ENCODE data around the gene ENPP4. TPM values are rescaled to one million over a fixed set of nuclear protein-coding genes. Genes with fewer than 3 reads are reported as not detected.
A peak's percentile ranks its signal among the peaks of the same experiment; 100 is the strongest.
"Not testable (repeated sequence)": the region's sequence is repeated elsewhere in the genome, so short reads cannot be mapped to it uniquely, and the experiment has no call there.

The ENPP4 gene
- total RNA-seq, 2 experiments from 2014 or later, result 5.0 to 6.7 TPM

DNA sequence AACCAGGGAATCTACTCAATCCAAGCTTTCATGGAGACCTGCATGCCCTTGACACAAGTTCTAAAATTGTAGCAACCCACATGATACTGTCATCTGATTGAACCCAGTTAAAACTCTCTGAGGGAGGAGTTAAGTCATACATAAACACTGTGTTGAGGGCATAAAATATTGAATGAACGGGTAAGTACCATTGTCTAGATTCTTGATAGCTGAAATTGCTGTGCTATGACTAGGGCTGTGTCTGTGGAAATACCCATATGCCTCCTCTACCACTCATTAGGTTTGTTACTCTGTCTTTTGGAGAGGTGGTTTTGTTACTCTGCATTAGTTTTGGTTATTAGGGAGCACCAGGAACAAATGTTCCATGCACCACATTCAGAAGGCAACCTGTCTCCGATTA lies 7.6 kb downstream of the ENPP4 start:
- ChIA-PET CTCF (no interaction called here), POLR2A (no interaction called here)
- no peak for DNase-seq
- H3K27ac Mint-ChIP-seq, result no peak overlapping the region
- peaks cover 1% of the 10 kb centered on the region for H3K36me3 Mint-ChIP-seq (ENCODE audit: low read depth)
- H3K27me3 Mint-ChIP-seq, result no peaks in the 10 kb centered on the region
- H3K9me3 Mint-ChIP-seq, result no peaks in the 10 kb centered on the region
- no peak overlapping the region for H3K4me3 Mint-ChIP-seq
- peaks cover 3% of the 10 kb centered on the region for H3K4me1 Mint-ChIP-seq

DNA sequence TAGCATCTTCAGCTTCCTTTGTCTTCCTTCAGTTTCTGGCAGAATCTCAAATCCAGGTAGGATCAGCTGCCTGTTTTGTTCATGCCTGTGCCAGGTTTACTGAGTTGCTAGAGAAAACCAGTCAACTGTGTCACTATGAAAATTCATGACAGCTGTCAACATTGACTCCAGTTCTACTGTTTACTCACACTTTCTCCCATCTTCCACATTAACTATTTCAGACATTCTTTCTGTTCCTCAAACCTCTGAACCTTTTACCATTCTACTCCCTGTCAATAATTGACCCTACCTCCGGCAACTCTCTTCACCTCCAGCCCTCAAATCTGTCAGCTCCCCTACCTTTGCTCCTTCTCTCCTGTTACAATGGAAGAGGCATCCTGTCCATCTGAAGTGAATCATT lies 8.5 kb downstream of the ENPP4 start:
- H3K27me3 Mint-ChIP-seq, result no peaks in the 10 kb centered on the region
- CTCF ChIA-PET, result interaction anchor here (1.5 kb wide), 1 partner anchor 8 kb away, joined by 4 read pairs; the partner anchor contains the start of gene ENPP4

DNA sequence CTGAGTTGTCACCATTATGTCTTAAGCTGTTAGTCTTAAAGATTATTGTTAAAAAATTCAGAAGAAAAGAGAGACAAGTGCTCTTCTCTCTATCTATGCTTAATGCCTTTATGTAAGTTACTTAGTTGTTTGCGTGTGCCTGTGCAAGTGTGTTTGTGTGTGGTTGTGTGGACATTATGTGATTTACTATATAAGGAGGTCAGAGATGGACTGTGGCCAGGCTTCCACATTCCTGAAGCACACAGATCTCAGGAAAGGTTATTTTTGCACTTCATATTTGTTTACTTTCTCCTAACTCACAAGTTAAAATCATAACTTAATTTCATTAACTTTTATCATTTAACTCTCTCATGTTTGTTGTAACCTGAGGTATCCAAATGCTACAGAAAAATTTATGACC lies 14.5 kb downstream of the ENPP4 start:
- ChIA-PET CTCF (interaction anchor here (3.4 kb wide), 1 partner anchor 15 kb away, joined by 9 read pairs; the partner anchor contains the start of gene ENPP4), POLR2A (no interaction called here)
- DNase-seq, result no peak
- H3K27me3 Mint-ChIP-seq, result no peaks in the 10 kb centered on the region
- H3K4me1 Mint-ChIP-seq, result no peaks in the 10 kb centered on the region
- H3K27ac Mint-ChIP-seq, result no peak overlapping the region
- H3K36me3 Mint-ChIP-seq (ENCODE audit: low read depth), result no peaks in the 10 kb centered on the region
- H3K4me3 Mint-ChIP-seq, result no peak overlapping the region
- H3K9me3 Mint-ChIP-seq, result no peaks in the 10 kb centered on the region

More for the DNA sequence above, 8.5 kb downstream of the ENPP4 start:
- Mint-ChIP-seq H3K9me3 (no peaks in the 10 kb centered on the region), H3K27ac (no peak overlapping the region), H3K4me1 (peaks cover 3% of the 10 kb centered on the region), H3K4me3 (no peak overlapping the region), H3K36me3 (ENCODE audit: low read depth) (no peaks in the 10 kb centered on the region)
- DNase-seq, result no peak
- POLR2A ChIA-PET, result no interaction called here

DNA sequence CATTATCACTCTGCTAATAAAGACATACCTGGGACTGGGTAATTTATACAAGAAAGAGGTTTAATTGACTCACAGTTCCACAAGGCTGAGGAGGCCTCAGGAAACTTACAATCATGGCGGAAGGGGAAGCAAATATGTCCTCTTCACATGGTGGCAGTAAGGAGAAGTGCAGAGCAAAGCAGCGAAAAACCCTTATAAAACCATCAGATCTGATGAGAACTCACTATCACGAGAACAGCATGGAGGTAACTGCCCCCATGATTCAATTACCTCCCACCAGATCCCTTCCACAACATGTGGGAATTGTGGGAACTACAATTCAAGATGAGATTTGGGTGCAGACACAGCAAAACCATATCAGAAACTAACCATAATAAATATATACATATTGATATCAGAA lies 19.3 kb downstream of the ENPP4 start:
- H3K9me3 Mint-ChIP-seq; H3K36me3 Mint-ChIP-seq (ENCODE audit: low read depth); H3K4me3 Mint-ChIP-seq; POLR2A ChIA-PET; H3K27ac Mint-ChIP-seq; H3K4me1 Mint-ChIP-seq; CTCF ChIA-PET; DNase-seq: not testable (repeated sequence)
- peaks cover 18% of the 10 kb centered on the region for H3K27me3 Mint-ChIP-seq

DNA sequence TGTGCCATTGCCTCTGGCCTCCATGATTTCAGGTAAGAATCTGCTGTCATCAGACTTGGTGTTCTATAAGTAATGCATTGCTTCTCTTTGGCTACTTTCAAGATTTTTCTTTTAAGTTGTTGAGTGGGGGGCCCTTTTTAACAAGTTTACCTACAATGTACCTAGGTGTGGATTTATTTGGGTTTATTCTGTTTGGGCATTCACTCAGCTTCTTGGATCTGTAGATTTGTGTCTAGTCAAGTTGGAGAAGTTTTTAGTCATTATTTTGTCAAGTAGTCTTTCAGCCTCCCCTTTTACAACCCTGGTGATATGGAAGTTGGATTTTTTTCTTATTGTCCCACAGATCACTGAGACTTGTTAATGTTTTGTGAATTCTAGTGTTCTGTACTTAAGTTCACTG lies 26.9 kb downstream of the ENPP4 start:
- ChIA-PET CTCF (no interaction called here), POLR2A (no interaction called here)
- no peak for DNase-seq
- Mint-ChIP-seq H3K9me3 (no peaks in the 10 kb centered on the region), H3K4me3 (no peak overlapping the region), H3K4me1 (no peaks in the 10 kb centered on the region), H3K27ac (no peak overlapping the region), H3K36me3 (ENCODE audit: low read depth) (no peaks in the 10 kb centered on the region), H3K27me3 (peaks cover 39% of the 10 kb centered on the region)

DNA sequence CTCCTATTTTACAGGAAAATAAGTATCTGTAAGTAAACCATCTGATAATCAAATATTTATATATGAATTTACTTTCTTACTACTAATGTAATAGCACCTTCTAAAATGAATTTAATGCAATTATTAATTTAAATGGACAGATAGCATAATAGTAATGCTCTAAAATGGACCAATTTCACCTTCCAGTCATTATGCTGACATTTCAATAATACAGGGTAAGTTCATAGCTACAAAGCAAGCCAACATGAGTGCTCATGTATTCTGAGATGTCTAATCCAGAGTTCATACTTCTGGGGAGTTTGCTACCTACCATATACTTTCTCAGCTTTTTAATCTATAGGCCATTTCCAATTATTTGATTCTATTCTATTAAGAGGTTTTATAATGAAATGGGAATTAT lies 29.4 kb downstream of the ENPP4 start:
- ChIA-PET CTCF (no interaction called here), POLR2A (no interaction called here)
- Mint-ChIP-seq H3K4me1 (no peaks in the 10 kb centered on the region), H3K4me3 (no peak overlapping the region), H3K27me3 (peaks cover 26% of the 10 kb centered on the region), H3K36me3 (ENCODE audit: low read depth) (no peaks in the 10 kb centered on the region), H3K27ac (no peak overlapping the region), H3K9me3 (no peaks in the 10 kb centered on the region)
- no peak for DNase-seq

DNA sequence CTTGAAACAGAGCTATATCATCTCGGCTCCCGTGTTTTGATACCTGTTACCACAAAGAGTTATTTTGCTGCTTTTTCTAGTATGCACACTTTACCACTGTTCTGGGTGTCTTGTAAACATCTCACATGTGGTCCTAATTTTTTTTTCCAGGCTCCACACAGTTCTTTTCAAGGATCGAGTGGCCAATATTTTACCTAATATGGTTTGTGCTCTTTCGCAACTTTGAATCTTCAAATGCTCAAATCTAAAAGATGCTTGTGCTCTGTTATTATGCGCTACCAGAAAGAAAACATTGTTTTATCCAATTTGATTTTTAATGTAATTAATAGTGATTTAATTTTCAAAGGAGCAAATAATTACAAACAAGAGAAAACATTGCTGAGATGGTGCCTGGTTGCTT lies 30.3 kb downstream of the ENPP4 start:
- POLR2A ChIA-PET, result no interaction called here
- H3K4me3 Mint-ChIP-seq, result no peak overlapping the region
- no peaks in the 10 kb centered on the region for H3K4me1 Mint-ChIP-seq
- CTCF ChIA-PET, result no interaction called here
- no peaks in the 10 kb centered on the region for H3K9me3 Mint-ChIP-seq
- peaks cover 26% of the 10 kb centered on the region for H3K27me3 Mint-ChIP-seq
- no peaks in the 10 kb centered on the region for H3K36me3 Mint-ChIP-seq (ENCODE audit: low read depth)
- DNase-seq, result no peak
- H3K27ac Mint-ChIP-seq, result no peak overlapping the region

DNA sequence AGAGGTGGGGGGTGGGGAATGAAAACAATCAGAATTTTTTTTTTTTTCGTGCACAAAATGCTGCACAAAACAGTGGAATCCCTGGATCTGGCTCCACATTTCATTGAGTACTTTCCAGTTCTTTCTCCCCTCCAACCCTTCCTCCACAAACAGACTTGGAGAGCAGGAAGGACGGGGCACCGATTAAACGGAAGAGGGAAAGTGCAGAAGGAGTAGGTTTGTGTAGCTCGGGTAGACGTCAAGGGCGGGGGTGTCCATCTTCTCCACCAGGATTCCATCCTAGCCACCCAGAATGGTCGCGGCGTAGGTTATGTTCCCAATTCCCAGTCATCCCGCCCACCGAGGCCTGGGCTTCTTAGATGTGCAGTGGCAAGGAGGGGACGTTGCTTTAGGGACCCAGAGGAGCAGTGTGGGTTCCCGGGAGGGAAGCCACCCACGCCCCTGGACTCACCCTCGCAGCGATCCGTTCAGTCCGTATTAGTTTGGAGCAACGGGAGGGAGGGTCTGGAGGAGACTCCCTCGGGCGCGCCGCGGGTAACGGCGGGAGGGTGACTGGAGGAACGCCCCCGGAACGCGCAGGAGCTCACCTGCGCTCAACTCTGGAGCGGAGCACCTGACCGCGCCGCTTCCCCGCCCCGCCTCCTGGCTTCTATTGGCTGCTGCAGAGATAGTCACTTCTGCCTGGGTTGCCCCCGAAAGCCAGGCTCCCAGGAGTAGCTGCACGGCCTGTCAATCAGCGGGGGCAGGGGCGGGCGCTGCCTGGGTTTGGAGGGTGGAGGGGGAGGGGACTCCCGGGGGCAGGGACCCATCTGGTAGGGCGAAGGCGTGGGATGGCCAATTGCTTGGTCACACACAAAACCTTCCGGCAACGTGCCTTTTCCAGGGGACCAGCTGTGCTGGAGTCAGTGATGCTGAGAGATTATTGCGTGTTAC lies 40.8 kb downstream of the ENPP4 start, which contains the start of gene ENPP5:
ENPP5 (minus strand) TSS at position 624 of the 933 bp plus-strand sequence. CDS start 2,718 bp downstream, outside the sequence.
- H3K9me3 Mint-ChIP-seq, result no peaks in the 10 kb centered on the region
- CTCF ChIA-PET, result interaction anchor here (1.5 kb wide), 1 partner anchor 8 kb away, joined by 3 read pairs; no protein-coding TSS in a partner anchor
- H3K4me3 Mint-ChIP-seq, result peak within 1 kb of the TSS; percentile 53
- POLR2A ChIA-PET, result no interaction called here
- DNase-seq, result peak; percentile 50
- no peaks in the 10 kb centered on the region for H3K36me3 Mint-ChIP-seq (ENCODE audit: low read depth)
- peaks cover 45% of the 10 kb centered on the region for H3K27me3 Mint-ChIP-seq
- peaks cover 27% of the 10 kb centered on the region for H3K4me1 Mint-ChIP-seq
- no peak within 1 kb of the TSS for H3K27ac Mint-ChIP-seq

DNA sequence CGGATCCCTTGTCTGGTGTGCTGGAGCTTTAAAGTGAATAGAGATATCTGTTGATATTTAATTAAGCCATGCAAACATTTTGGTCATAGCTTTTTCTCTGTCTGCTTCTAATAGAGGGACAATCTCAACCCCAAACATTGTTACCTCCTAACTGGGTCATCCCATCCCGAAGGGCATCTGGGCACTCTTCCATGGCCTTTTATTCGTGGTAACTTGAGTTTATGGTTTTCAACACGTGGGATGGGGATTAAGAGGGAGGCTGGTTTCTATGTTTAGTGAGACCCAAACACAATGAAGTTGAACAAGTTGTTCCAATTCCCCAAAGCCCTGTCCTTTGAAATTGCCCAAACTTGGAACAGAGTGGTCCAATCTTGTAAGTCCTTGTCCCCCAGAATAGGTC lies 42.4 kb downstream of the ENPP4 start:
- DNase-seq, result no peak
- no peak overlapping the region for H3K27ac Mint-ChIP-seq
- no peaks in the 10 kb centered on the region for H3K9me3 Mint-ChIP-seq
- peaks cover 36% of the 10 kb centered on the region for H3K4me1 Mint-ChIP-seq
- no peak overlapping the region for H3K4me3 Mint-ChIP-seq
- ChIA-PET CTCF (interaction anchor here (1.5 kb wide), 1 partner anchor 10 kb away, joined by 3 read pairs; no protein-coding TSS in a partner anchor), POLR2A (no interaction called here)
- H3K27me3 Mint-ChIP-seq, result peaks cover 51% of the 10 kb centered on the region
- no peaks in the 10 kb centered on the region for H3K36me3 Mint-ChIP-seq (ENCODE audit: low read depth)

DNA sequence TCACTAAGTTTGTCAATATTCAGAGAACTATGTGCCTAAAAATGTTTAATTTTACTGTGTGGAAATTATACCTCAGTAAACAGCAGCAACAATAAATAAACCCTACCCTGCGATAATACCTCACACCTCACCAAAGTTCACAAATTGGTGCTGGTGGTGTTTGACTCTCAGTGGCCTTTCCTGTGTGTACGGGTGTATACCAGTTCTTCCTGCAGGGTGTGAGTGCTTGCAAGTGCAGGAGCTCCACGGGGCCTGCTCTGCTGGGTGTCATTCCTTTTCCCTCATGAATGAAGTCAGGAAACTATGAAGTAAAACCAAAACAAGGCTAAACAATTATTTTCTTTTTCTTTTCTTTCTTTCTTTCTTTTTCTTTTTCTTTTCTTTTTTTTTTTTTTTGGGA lies 45.1 kb downstream of the ENPP4 start:
- Mint-ChIP-seq H3K36me3 (ENCODE audit: low read depth) (no peaks in the 10 kb centered on the region), H3K27me3 (peaks cover 63% of the 10 kb centered on the region), H3K9me3 (no peaks in the 10 kb centered on the region), H3K4me3 (no peak overlapping the region), H3K27ac (peak overlapping the region; percentile 88), H3K4me1 (peaks cover 35% of the 10 kb centered on the region)
- CTCF ChIA-PET, result no interaction called here
- DNase-seq, result no peak
- POLR2A ChIA-PET, result no interaction called here

DNA sequence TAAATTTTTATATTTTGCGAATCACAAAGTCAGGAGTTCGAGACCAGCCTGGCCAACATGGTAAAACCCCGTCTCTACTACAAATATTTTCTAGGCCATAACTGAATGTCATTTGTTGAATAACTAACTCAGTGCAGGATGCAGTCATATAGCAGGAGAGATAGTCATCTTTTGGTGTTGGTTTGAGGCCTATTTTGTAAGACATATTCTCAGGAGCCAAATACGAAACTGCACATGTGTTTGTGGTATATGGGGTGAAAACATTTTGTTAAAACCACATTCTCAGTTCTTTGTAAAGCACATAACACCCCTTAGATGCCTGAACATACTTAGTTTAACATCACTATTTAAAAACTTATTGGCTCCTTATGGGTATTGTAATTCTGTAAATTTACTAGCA lies 45.7 kb downstream of the ENPP4 start:
- Mint-ChIP-seq H3K36me3 (ENCODE audit: low read depth) (no peaks in the 10 kb centered on the region), H3K27ac (peak overlapping the region; percentile 88)
- DNase-seq, result peak; percentile 50

DNA sequence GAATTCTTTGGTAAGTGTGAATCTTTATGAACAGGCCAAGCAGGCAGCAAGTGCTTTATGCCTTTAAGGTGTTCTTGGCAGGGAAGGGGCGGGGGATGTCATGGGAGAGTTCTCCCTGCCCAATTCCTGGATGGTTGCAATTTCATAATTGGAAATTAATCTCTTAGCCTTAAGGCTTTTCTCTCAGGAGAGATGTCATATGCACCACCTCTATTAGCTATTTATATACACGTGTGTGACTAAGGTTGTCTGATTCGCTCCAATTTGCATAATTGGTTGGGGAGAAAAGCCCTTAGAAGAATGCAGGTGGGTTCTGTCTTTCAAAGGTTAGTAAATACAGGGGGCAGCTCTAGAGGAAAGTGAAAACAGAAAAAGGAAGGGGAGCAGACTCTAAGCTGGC lies 46.2 kb downstream of the ENPP4 start:
- no peaks in the 10 kb centered on the region for H3K9me3 Mint-ChIP-seq
- no peak for DNase-seq
- peaks cover 28% of the 10 kb centered on the region for H3K4me1 Mint-ChIP-seq
- H3K27ac Mint-ChIP-seq, result peak overlapping the region; percentile 43
- POLR2A ChIA-PET, result no interaction called here
- H3K4me3 Mint-ChIP-seq, result no peak overlapping the region
- peaks cover 63% of the 10 kb centered on the region for H3K27me3 Mint-ChIP-seq
- CTCF ChIA-PET, result interaction anchor here (1.2 kb wide), 1 partner anchor 13 kb away, joined by 4 read pairs; no protein-coding TSS in a partner anchor
- no peaks in the 10 kb centered on the region for H3K36me3 Mint-ChIP-seq (ENCODE audit: low read depth)

More for the DNA sequence above, 45.7 kb downstream of the ENPP4 start:
- ChIA-PET CTCF (no interaction called here), POLR2A (no interaction called here)
- peaks cover 63% of the 10 kb centered on the region for H3K27me3 Mint-ChIP-seq
- no peaks in the 10 kb centered on the region for H3K9me3 Mint-ChIP-seq
- peak overlapping the region; percentile 26 for H3K4me3 Mint-ChIP-seq
- H3K4me1 Mint-ChIP-seq, result peaks cover 30% of the 10 kb centered on the region

DNA sequence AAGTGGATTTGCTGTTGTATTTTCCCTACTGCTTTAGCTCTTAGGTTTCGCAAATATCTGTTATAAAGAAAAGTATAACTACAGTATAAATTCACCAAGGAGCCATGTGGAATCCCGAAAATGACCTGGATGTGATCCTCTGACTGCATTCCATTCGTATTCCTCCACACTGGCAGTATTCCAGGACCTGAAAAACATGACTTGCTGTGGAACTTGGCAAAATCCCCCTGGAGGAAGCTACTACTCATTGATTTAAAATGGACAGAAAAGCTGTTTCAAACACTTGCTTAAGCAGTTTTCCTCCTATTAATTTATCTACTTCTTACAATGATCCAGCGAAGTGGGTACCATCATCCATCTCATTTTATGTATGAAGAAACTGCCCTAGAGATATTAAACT lies 54.3 kb downstream of the ENPP4 start:
- no peaks in the 10 kb centered on the region for H3K4me1 Mint-ChIP-seq
- no peak overlapping the region for H3K27ac Mint-ChIP-seq
- H3K36me3 Mint-ChIP-seq (ENCODE audit: low read depth), result no peaks in the 10 kb centered on the region
- ChIA-PET CTCF (no interaction called here), POLR2A (no interaction called here)
- no peak overlapping the region for H3K4me3 Mint-ChIP-seq
- DNase-seq, result no peak
- peaks cover 54% of the 10 kb centered on the region for H3K27me3 Mint-ChIP-seq
- no peaks in the 10 kb centered on the region for H3K9me3 Mint-ChIP-seq
